ENCODE results near the gene GTF2A2.

DNA sequence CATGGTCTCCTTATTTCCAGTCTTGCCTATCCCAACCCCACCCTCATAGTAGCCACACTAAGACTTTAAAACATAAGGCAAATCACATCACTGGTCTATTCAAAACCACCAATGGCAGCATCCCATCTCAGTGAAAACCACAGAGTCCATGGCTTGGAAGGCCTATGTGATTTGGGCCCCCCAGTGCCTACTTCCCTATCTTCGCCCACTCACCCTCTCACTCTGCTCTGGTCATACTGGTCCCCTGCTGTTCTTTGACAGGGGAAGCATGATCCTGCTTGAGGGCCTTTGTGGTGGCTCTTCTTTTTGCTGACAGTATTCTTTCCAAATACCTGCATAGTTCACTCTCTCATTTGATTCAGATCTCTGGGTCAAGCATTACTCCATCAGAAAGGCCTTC lies 3.3 kb downstream of the GTF2A2 start:
- TF ChIP-seq, protein P1, sequence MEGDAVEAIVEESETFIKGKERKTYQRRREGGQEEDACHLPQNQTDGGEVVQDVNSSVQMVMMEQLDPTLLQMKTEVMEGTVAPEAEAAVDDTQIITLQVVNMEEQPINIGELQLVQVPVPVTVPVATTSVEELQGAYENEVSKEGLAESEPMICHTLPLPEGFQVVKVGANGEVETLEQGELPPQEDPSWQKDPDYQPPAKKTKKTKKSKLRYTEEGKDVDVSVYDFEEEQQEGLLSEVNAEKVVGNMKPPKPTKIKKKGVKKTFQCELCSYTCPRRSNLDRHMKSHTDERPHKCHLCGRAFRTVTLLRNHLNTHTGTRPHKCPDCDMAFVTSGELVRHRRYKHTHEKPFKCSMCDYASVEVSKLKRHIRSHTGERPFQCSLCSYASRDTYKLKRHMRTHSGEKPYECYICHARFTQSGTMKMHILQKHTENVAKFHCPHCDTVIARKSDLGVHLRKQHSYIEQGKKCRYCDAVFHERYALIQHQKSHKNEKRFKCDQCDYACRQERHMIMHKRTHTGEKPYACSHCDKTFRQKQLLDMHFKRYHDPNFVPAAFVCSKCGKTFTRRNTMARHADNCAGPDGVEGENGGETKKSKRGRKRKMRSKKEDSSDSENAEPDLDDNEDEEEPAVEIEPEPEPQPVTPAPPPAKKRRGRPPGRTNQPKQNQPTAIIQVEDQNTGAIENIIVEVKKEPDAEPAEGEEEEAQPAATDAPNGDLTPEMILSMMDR (IDR thresholded peaks at IDR 0.05 in 8 of 11, conservative IDR thresholded peaks at IDR 0.05 in 3 of 11), result no peak
- TF ChIP-seq POLR2AphosphoS5 (IDR thresholded peaks at IDR 0.05), result no peak
- TF ChIP-seq POLR2A (IDR thresholded peaks at IDR 0.05), result no peak

All from spleen (tissue), 7 donors.